SK-N-SH (cell line): ENCODE results near the gene TRIM28. TPM values are rescaled to one million over a fixed set of nuclear protein-coding genes. Genes with fewer than 3 reads are reported as not detected.

Experiments
- CTCF ChIA-PET: fragments of 300-600, 350-600 bp; formaldehyde crosslinking; extraction: SDS; loops from one replicate; lab custom pipeline; 2021; lab: Yijun Ruan, JAX
- POLR2A ChIA-PET: fragments of 350-600 bp; sonication (Branson Sonifier 250); formaldehyde crosslinking; extraction: SDS; loops from one replicate; lab custom pipeline; 2020; ENCODE audit warnings: antibody characterized with exemption, inconsistent platforms; lab: Yijun Ruan, JAX
- DNase-seq: peaks from one replicate; pipeline ENCODE4 v3.0.0; 2012
- H2AFZ ChIP-seq: fragments of 200-600 bp; sonication (generic); 2 replicates; pipeline ENCODE4 v1.8.1; 2016; ENCODE audit warnings: antibody characterized with exemption, mild to moderate bottlenecking, low read depth
- H3F3A ChIP-seq: fragments of 200-600 bp; sonication (generic); replicated peaks from 2 replicates; pipeline ENCODE3; 2016; ENCODE audit warnings: antibody characterized with exemption, mild to moderate bottlenecking; ENCODE audit not compliant: insufficient read depth
- H3K27ac ChIP-seq, 2 experiments: fragments of 200-500 bp in 1 of 2; fragments of 200-600 bp in 1 of 2; sonication (Bioruptor generic) in 1 of 2; sonication (generic), shearing (Covaris generic) in 1 of 2; 2 replicates each; pipeline versions ENCODE4 v1.5.1 to v1.6.1; 2014 to 2016; ENCODE audit warnings: low read depth in 2 of 2, inconsistent platforms in 1 of 2, low read length in 1 of 2, mild to moderate bottlenecking in 1 of 2, mixed read lengths in 1 of 2
- H3K27me3 ChIP-seq: fragments of 200-600 bp; sonication (generic), shearing (Covaris generic); 2 replicates; pipeline ENCODE4 v1.6.1; 2016; ENCODE audit warnings: mixed run types; ENCODE audit not compliant: insufficient read depth
- H3K36me3 ChIP-seq, 2 experiments: fragments of 200-500 bp in 1 of 2; fragments of 200-600 bp in 1 of 2; sonication (Bioruptor generic) in 1 of 2; sonication (generic) in 1 of 2; replicated peaks in 1 of 2; 2 replicates each; pipeline versions ENCODE3 to v1.5.1; 2014 to 2016; ENCODE audit warnings: low read length in 1 of 2, mild to moderate bottlenecking in 1 of 2; ENCODE audit not compliant: insufficient read depth in 2 of 2, control insufficient read depth in 1 of 2
- H3K4me1 ChIP-seq, 2 experiments: fragments of 200-500 bp in 1 of 2; fragments of 200-600 bp in 1 of 2; sonication (Bioruptor generic) in 1 of 2; sonication (generic), shearing (Covaris generic) in 1 of 2; 2 replicates each; pipeline versions ENCODE4 v1.5.1 to v1.6.1; 2014 to 2016; ENCODE audit warnings: low read depth in 1 of 2, low read length in 1 of 2, mixed run types in 1 of 2; ENCODE audit not compliant: insufficient read depth in 2 of 2, control insufficient read depth in 1 of 2
- H3K4me2 ChIP-seq: fragments of 200-600 bp; sonication (generic), shearing (Covaris generic); 2 replicates; pipeline ENCODE4 v1.6.1; 2017; ENCODE audit warnings: mixed run types
- H3K4me3 ChIP-seq, 2 experiments: fragments of 200-500 bp in 1 of 2; fragments of 200-600 bp in 1 of 2; sonication (Bioruptor generic) in 1 of 2; sonication (generic), shearing (Covaris generic) in 1 of 2; 2 replicates each; pipeline versions ENCODE4 v1.5.1 to v1.8.1; 2014 to 2016; ENCODE audit warnings: low read depth in 2 of 2, inconsistent platforms in 1 of 2, low read length in 1 of 2, mild to moderate bottlenecking in 1 of 2, mixed read lengths in 1 of 2, moderate library complexity in 1 of 2
- H3K79me2 ChIP-seq: fragments of 200-600 bp; sonication (generic); 2 replicates; pipeline ENCODE4 v1.8.1; 2017; ENCODE audit warnings: mild to moderate bottlenecking; ENCODE audit not compliant: insufficient read depth
- H3K9ac ChIP-seq: fragments of 200-600 bp; sonication (generic); 2 replicates; pipeline ENCODE4 v1.6.1; 2017; ENCODE audit warnings: mixed run types
- H3K9me2 ChIP-seq: fragments of 200-600 bp; sonication (generic); 2 replicates; pipeline ENCODE4 v1.6.1; 2017; ENCODE audit warnings: mixed run types
- H3K9me3 ChIP-seq: fragments of 200-600 bp; sonication (generic); 2 replicates; pipeline ENCODE4 v1.6.1; 2017; ENCODE audit warnings: mixed run types, mild to moderate bottlenecking, moderate library complexity
- H4K20me1 ChIP-seq: fragments of 200-600 bp; sonication (generic); 2 replicates; pipeline ENCODE4 v1.6.1; 2017; ENCODE audit warnings: mild to moderate bottlenecking, mixed run types; ENCODE audit not compliant: insufficient read depth
- EP300 ChIP-seq, 2 experiments: IDR thresholded peaks; 2 replicates each; pipeline versions ENCODE4 v1.4.0 to v1.6.1; 2012; ENCODE audit warnings: borderline replicate concordance in 1 of 2, low read depth in 1 of 2, low read length in 1 of 2
- GATA2 ChIP-seq: sonication (generic); formaldehyde crosslinking; IDR thresholded peaks from 2 replicates; pipeline ENCODE4 v1.5.0; 2020; ENCODE audit warnings: mild to moderate bottlenecking, missing genetic modification reagents
- RFX5 ChIP-seq: IDR thresholded peaks from 2 replicates; pipeline ENCODE4 v1.6.1; 2012; ENCODE audit warnings: mild to moderate bottlenecking, improper control_type of control experiment, low read length
- RXRA ChIP-seq: IDR thresholded peaks from 2 replicates; pipeline ENCODE4 v1.4.0; 2012; ENCODE audit warnings: low read depth, mild to moderate bottlenecking, borderline replicate concordance
- TCF12 ChIP-seq: IDR thresholded peaks from 2 replicates; pipeline ENCODE4 v1.4.0; 2012
- WGBS: methylation state at CpG from one replicate; pipeline ENCODE4 v1.1.6; 2017; ENCODE audit warnings: low lambda C conversion rate; 5-methylcytosine and 5-hydroxymethylcytosine counted together
- polyA plus RNA-seq, 3 experiments: library from polyadenylated mRNA; depleted of rRNA; stranded (reverse); fragments of >200 nt; gene quantifications; 2 replicates each; pipeline ENCODE4 v1.2.3, GENCODE V29; 2012
- TF ChIP-seq, protein P1 (sequence below): IDR thresholded peaks from 2 replicates; pipeline ENCODE4 v1.4.0; 2012; ENCODE audit warnings: low read depth, borderline replicate concordance
- TF ChIP-seq, protein P2 (sequence below): fragments of 150-350 bp; IDR thresholded peaks from 2 replicates; pipeline ENCODE4 v1.6.1; 2017; ENCODE audit warnings: antibody characterized with exemption, low read length, low read depth, borderline replicate concordance
- TF ChIP-seq, protein P3 (sequence below): fragments of 150-350 bp; IDR thresholded peaks from 2 replicates; pipeline ENCODE4 v1.6.1; 2016; ENCODE audit warnings: mild to moderate bottlenecking, low read depth, low read length
- TF ChIP-seq, protein P4 (sequence below): fragments of 200-600 bp; sonication (generic); IDR thresholded peaks from 2 replicates; pipeline ENCODE4 v1.6.1; 2017; ENCODE audit warnings: antibody characterized with exemption, mild to moderate bottlenecking, moderate library complexity

Gene TRIM28
- polyA plus RNA-seq, 1 of the 3 experiments (the other 2 are of a cell fraction): 594 TPM

DNA sequence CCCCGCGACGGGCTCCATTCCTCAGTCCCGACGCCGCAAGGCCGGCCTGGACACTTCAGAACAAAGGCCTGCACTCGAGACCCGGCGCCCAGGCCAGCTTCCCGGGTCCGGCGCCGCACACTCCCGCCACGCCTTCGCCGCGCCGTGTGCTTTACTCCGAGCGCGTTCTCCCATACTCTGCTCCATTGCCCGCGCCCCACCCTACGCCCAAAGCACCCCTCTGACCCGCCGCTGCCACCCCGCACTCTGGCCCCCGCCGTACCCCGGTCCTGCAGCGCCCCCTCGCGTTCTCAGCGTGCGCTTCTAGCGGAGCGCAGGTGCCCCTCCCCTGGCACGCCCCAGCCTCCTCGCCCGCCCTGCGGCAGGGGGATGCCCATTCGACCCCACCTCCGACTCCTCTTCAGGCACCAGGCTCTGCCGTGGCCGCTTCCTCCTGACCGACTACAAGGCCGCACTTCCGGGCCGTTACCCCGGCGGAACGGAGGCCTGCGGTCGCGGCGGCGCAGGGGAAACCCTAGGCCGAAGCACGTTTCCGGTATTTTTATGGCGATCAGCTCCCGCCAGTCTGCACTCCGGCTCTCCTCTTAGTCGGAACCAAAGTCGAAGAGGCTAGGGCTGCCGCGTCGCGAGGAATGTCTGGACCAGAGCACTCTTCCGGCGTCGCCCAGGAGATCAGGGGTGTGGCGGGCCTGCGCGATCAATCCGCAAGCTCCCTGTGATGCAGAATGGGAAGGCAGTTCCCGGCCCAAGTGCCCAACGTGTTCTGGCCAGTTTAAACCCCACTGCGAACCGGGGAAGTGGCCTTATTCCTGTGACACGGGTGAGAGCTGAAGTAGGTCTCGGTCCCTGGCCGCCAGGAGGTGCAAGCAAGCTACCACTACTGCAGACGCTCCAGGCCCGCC, 24.3 kb upstream of the TRIM28 start, which contains the start of gene ZBTB45 (continued):
- TF ChIP-seq RFX5 (0 out of 2 replicates have a peak, but pooled peaks have one; percentile 17), GATA2 (CRISPR knock-in tag) (no peak), RXRA (no peak), TCF12 (peak; percentile 24; the same call in 1 of the 2 replicates), EP300 (IDR thresholded peaks at IDR 0.05; ENCODE audit: borderline replicate concordance in 1 of 2, low read depth in 1 of 2, low read length in 1 of 2) (peak; percentile 14 to 56; a peak in 2 of 4 replicates)
- TF ChIP-seq, protein P1, sequence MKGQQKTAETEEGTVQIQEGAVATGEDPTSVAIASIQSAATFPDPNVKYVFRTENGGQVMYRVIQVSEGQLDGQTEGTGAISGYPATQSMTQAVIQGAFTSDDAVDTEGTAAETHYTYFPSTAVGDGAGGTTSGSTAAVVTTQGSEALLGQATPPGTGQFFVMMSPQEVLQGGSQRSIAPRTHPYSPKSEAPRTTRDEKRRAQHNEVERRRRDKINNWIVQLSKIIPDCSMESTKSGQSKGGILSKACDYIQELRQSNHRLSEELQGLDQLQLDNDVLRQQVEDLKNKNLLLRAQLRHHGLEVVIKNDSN: 0 out of 2 replicates have a peak, but pooled peaks have one; percentile 49
- TF ChIP-seq, protein P2, sequence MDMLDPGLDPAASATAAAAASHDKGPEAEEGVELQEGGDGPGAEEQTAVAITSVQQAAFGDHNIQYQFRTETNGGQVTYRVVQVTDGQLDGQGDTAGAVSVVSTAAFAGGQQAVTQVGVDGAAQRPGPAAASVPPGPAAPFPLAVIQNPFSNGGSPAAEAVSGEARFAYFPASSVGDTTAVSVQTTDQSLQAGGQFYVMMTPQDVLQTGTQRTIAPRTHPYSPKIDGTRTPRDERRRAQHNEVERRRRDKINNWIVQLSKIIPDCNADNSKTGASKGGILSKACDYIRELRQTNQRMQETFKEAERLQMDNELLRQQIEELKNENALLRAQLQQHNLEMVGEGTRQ: no peak
- TF ChIP-seq, protein P3, sequence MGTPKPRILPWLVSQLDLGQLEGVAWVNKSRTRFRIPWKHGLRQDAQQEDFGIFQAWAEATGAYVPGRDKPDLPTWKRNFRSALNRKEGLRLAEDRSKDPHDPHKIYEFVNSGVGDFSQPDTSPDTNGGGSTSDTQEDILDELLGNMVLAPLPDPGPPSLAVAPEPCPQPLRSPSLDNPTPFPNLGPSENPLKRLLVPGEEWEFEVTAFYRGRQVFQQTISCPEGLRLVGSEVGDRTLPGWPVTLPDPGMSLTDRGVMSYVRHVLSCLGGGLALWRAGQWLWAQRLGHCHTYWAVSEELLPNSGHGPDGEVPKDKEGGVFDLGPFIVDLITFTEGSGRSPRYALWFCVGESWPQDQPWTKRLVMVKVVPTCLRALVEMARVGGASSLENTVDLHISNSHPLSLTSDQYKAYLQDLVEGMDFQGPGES: peak; percentile 51

DNA sequence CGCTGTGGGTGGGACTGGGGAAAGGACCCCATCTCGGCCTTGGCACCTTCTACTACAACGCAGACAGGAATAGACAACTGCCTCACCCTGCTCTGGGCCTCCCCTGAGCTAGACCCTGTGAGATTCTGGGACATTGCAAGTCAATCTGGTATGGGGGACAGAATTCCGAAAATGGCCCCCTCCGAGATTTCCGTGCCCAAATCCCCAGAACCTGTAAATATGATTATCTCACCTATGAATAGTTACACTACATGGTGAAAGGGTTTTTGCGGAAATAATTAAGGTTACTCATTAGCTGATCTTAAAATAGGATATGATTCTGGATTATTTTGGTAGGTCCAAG, 23.6 kb upstream of the TRIM28 start:
- no peaks in the 10 kb centered on the region for H3K27me3 ChIP-seq
- no peaks in the 10 kb centered on the region for H3K9me2 ChIP-seq
- H3F3A ChIP-seq: peaks cover 19% of the 10 kb centered on the region
- 0% methylated on average over 6 of the region's 7 CpGs for WGBS
- peaks cover 0 to 26% of the 10 kb centered on the region in 2 experiments; a peak in 1 of 4 replicates for H3K4me1 ChIP-seq
- H3K79me2 ChIP-seq: peaks cover 46% of the 10 kb centered on the region
- H3K9me3 ChIP-seq: no peaks in the 10 kb centered on the region
- TF ChIP-seq, protein P4, sequence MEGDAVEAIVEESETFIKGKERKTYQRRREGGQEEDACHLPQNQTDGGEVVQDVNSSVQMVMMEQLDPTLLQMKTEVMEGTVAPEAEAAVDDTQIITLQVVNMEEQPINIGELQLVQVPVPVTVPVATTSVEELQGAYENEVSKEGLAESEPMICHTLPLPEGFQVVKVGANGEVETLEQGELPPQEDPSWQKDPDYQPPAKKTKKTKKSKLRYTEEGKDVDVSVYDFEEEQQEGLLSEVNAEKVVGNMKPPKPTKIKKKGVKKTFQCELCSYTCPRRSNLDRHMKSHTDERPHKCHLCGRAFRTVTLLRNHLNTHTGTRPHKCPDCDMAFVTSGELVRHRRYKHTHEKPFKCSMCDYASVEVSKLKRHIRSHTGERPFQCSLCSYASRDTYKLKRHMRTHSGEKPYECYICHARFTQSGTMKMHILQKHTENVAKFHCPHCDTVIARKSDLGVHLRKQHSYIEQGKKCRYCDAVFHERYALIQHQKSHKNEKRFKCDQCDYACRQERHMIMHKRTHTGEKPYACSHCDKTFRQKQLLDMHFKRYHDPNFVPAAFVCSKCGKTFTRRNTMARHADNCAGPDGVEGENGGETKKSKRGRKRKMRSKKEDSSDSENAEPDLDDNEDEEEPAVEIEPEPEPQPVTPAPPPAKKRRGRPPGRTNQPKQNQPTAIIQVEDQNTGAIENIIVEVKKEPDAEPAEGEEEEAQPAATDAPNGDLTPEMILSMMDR: no peak
- DNase-seq: no peak
- peak overlapping the region; percentile 86 for H2AFZ ChIP-seq
- ChIA-PET POLR2A (interaction anchor here (1.2 to 3.8 kb wide), 13 partner anchors 9 to 194 kb away, joined by 3 to 49 read pairs (median 5); partner anchors contain the start of genes CHMP2A, MZF1, RPS5 and SLC27A5), CTCF (interaction anchor here (0.5 to 4.7 kb wide), 26 partner anchors 8 to 1131 kb away, joined by 3 to 81 read pairs (median 6); partner anchors contain the start of genes CHMP2A, MZF1, TRIM28 and UBE2M)
- peaks cover 3 to 19% of the 10 kb centered on the region in 2 experiments for H3K36me3 ChIP-seq
- peak overlapping the region; percentile 92 to 97 for H3K27ac ChIP-seq
- peak overlapping the region; percentile 75 to 83 for H3K4me3 ChIP-seq
- peak overlapping the region; percentile 98 for H3K4me2 ChIP-seq
- peak overlapping the region; percentile 93 for H3K9ac ChIP-seq
- H4K20me1 ChIP-seq: no peaks in the 10 kb centered on the region; the same call in 1 of the 2 replicates
